Left ventricle myocardium inferior (tissue), 1 donor: ENCODE results near the gene TSPAN14. TPM values are rescaled to one million over a fixed set of nuclear protein-coding genes. Genes with fewer than 3 reads are reported as not detected.

ENCODE experiments used
- DNase-seq: peaks from one replicate; pipeline ENCODE4 v3.0.0-alpha.2; 2020
- H3K27ac ChIP-seq: fragments of 200-600 bp; replicated peaks from 2 replicates; pipeline ENCODE4 v1.8.0; 2021
- H3K27me3 ChIP-seq: fragments of 200-600 bp; 2 replicates; pipeline ENCODE4 v1.8.0; 2021; ENCODE audit warnings: low read depth
- H3K36me3 ChIP-seq: fragments of 200-600 bp; 2 replicates; pipeline ENCODE4 v1.8.0; 2021
- H3K4me1 ChIP-seq: fragments of 200-600 bp; 2 replicates; pipeline ENCODE4 v1.8.0; 2021
- H3K4me3 ChIP-seq: fragments of 200-600 bp; 2 replicates; pipeline ENCODE4 v1.8.0; 2021; ENCODE audit warnings: mild to moderate bottlenecking, moderate library complexity
- H3K9me3 ChIP-seq: fragments of 200-600 bp; replicated peaks from 2 replicates; pipeline ENCODE4 v1.8.0; 2021
- CTCF ChIP-seq: fragments of 200-600 bp; IDR thresholded peaks from 2 replicates; pipeline ENCODE4 v1.8.0; 2021; ENCODE audit warnings: antibody characterized with exemption, mild to moderate bottlenecking, borderline replicate concordance
- intact Hi-C: fragments of 100-400 bp; cut with micrococcal nuclease; formaldehyde crosslinking; loops from one replicate; pipeline ENCODE4 v1.11.0; 2022
- total RNA-seq: library from RNA; stranded (reverse); fragmentation: NEBNext Ultra II Directional; extraction: Animal tissue kit (Norgen Biotek cat#: 25700); gene quantifications from one replicate; pipeline ENCODE4 v1.2.1, GENCODE V29; 2021
- donor health status: DM: no; HTN: yes; CAD: no; lungs with severe emphysema.

Gene TSPAN14
- total RNA-seq, 1 donor from 2014 or later, result 33.4 TPM

GRCh38 chr10:80452640-80453039, 1.5 kb upstream of the TSPAN14 start:
- Histone ChIP-seq H3K9me3 (peaks cover 8% of the 10 kb centered on the region), H3K4me1 (peaks cover 52% of the 10 kb centered on the region), H3K4me3 (peak overlapping the region; percentile 61), H3K27ac (peak overlapping the region; percentile 92), H3K36me3 (no peaks in the 10 kb centered on the region), H3K27me3 (no peaks in the 10 kb centered on the region)
- intact Hi-C loops, result no loop called here
- DNase-seq, result no peak
- TF ChIP-seq CTCF, result no peak

- H3K27me3 ChIP-seq, result no peaks in the 10 kb centered on the region
- peaks cover 8% of the 10 kb centered on the region for H3K9me3 ChIP-seq
- no peak for DNase-seq
- no peaks in the 10 kb centered on the region for H3K36me3 ChIP-seq
- intact Hi-C loops, result no loop called here
- peaks cover 58% of the 10 kb centered on the region for H3K4me1 ChIP-seq
- peak overlapping the region; percentile 61 for H3K4me3 ChIP-seq
- TF ChIP-seq CTCF, result no peak
- H3K27ac ChIP-seq, result peak overlapping the region; percentile 92
These were observed 861 bp upstream of the TSPAN14 start for GRCh38 chr10:80453056-80453841.

- H3K9me3 ChIP-seq, result peaks cover 8% of the 10 kb centered on the region
- DNase-seq, result peak; percentile 65
- H3K36me3 ChIP-seq, result no peaks in the 10 kb centered on the region
- peak overlapping the region; percentile 100 for H3K27ac ChIP-seq
- intact Hi-C loops, result loop anchor here (5.0 kb wide), 1 partner anchor 48 kb away; no protein-coding TSS in a partner anchor
- H3K27me3 ChIP-seq, result no peaks in the 10 kb centered on the region
- no peak for TF ChIP-seq CTCF
- peak overlapping the region; percentile 99 for H3K4me3 ChIP-seq
- H3K4me1 ChIP-seq, result peaks cover 73% of the 10 kb centered on the region
These were observed 677 bp downstream of the TSPAN14 start for GRCh38 chr10:80454513-80455460.

- no peak for TF ChIP-seq CTCF
- peak overlapping the region; percentile 99 for H3K4me3 ChIP-seq
- H3K36me3 ChIP-seq, result no peaks in the 10 kb centered on the region
- peaks cover 8% of the 10 kb centered on the region for H3K9me3 ChIP-seq
- peaks cover 83% of the 10 kb centered on the region for H3K4me1 ChIP-seq
- peak overlapping the region; percentile 100 for H3K27ac ChIP-seq
- no peak for DNase-seq
- intact Hi-C loops, result loop anchor here (5.0 kb wide), 1 partner anchor 47 kb away; no protein-coding TSS in a partner anchor
- H3K27me3 ChIP-seq, result no peaks in the 10 kb centered on the region
These were observed 1.6 kb downstream of the TSPAN14 start for GRCh38 chr10:80455461-80456349.
